HepG2 (cell line): ENCODE results near the gene NELL2. TPM values are rescaled to one million over a fixed set of nuclear protein-coding genes. Genes with fewer than 3 reads are reported as not detected.

Experiments used
- ATAC-seq: fragments of 200-7000 bp; cut with Tn5 transposase; 3 replicates; pipeline ENCODE4 v1.9.1; 2020; ENCODE audit warnings: mild to moderate bottlenecking, moderate library complexity
- BruUV-seq: library from RNA; stranded (reverse); fragments of 400-500 nt; replicated peaks from 2 replicates; lab custom pipeline; 2021; lab: Mats Ljungman, UMichigan
- CTCF ChIA-PET: fragments of 300-600 bp; formaldehyde crosslinking; extraction: SDS; loops from one replicate; lab custom pipeline; 2021; ENCODE audit warnings: low total read pairs, inconsistent platforms, low intra/inter-chr PET ratio; lab: Yijun Ruan, JAX
- POLR2A ChIA-PET: fragments of 350-600 bp; sonication (Branson Sonifier 250); formaldehyde crosslinking; loops from one replicate; lab custom pipeline; 2020; ENCODE audit warnings: antibody characterized with exemption, inconsistent platforms; lab: Yijun Ruan, JAX
- DNase-seq: peaks from one replicate; pipeline ENCODE4 v3.0.0-alpha.2; 2015; ENCODE audit warnings: low spot score
- FAIRE-seq: peaks from 3 replicates; lab custom pipeline; 2011; peaks lifted over from hg19 to GRCh38; lab: Jason Lieb, UNC
- H2AFZ ChIP-seq: one replicate; pipeline ENCODE4 v1.6.1; 2011; ENCODE audit warnings: low read length, inconsistent platforms
- H3K27ac ChIP-seq: fragments of 300-600 bp; 3 replicates; pipeline ENCODE4 v1.8.0; 2011; ENCODE audit warnings: mixed run types, mild to moderate bottlenecking, mixed read lengths, low read length, inconsistent platforms; ENCODE audit not compliant: insufficient read depth; ENCODE audit errors: extremely low read length
- H3K27me3 ChIP-seq, 2 experiments: fragments of 200-600 bp in 1 of 2; 2 replicates in 1 of 2; 3 replicates in 1 of 2; pipeline versions ENCODE4 v1.6.0 to v1.8.0; 2011; ENCODE audit warnings: low read length in 2 of 2, mild to moderate bottlenecking in 2 of 2, moderate library complexity in 2 of 2, inconsistent platforms in 1 of 2; ENCODE audit not compliant: insufficient read depth in 2 of 2, control insufficient read depth in 1 of 2
- H3K36me3 ChIP-seq, 2 experiments: fragments of 200-600 bp in 1 of 2; replicated peaks in 1 of 2; 2 replicates in 1 of 2; 3 replicates in 1 of 2; pipeline versions ENCODE4 v1.5.1 to v1.8.0; 2011; ENCODE audit warnings: low read length in 2 of 2, inconsistent platforms in 1 of 2; ENCODE audit not compliant: insufficient read depth in 2 of 2, control insufficient read depth in 1 of 2
- H3K4me1 ChIP-seq: 2 replicates; pipeline ENCODE4 v1.5.1; 2012; ENCODE audit warnings: low read length, inconsistent platforms; ENCODE audit not compliant: insufficient read depth
- H3K4me2 ChIP-seq: 2 replicates; pipeline ENCODE4 v1.6.0; 2011; ENCODE audit warnings: low read depth, low read length, inconsistent platforms
- H3K4me3 ChIP-seq, 3 experiments: fragments of 200-600 bp in 1 of 3; sonication (generic), shearing (Covaris generic) in 1 of 3; replicated peaks in 1 of 3; 2 replicates each; pipeline ENCODE4 v1.5.1; 2011 to 2016; ENCODE audit warnings: low read length in 3 of 3, inconsistent platforms in 2 of 3, low read depth in 2 of 3, mild to moderate bottlenecking in 2 of 3, control low read depth in 1 of 3, mixed read lengths in 1 of 3; ENCODE audit not compliant: insufficient read depth in 1 of 3
- H3K79me2 ChIP-seq: one replicate; pipeline ENCODE4 v1.6.1; 2011; ENCODE audit warnings: low read length, inconsistent platforms; ENCODE audit not compliant: insufficient read depth
- H3K9ac ChIP-seq: 2 replicates; pipeline ENCODE4 v1.6.0; 2011; ENCODE audit warnings: mild to moderate bottlenecking, low read depth, low read length, inconsistent platforms; ENCODE audit not compliant: insufficient read depth
- H3K9me3 ChIP-seq: 2 replicates; pipeline ENCODE4 v1.5.1; 2012; ENCODE audit warnings: mild to moderate bottlenecking, low read length
- H4K20me1 ChIP-seq: 2 replicates; pipeline ENCODE4 v1.6.0; 2011; ENCODE audit warnings: inconsistent platforms, mild to moderate bottlenecking, low read length, moderate library complexity; ENCODE audit not compliant: insufficient read depth
- SATB2 ChIP-seq: sonication (generic); formaldehyde crosslinking; IDR thresholded peaks from 2 replicates; pipeline ENCODE4 v1.5.0; 2020; ENCODE audit warnings: missing genetic modification reagents
- SMC3 ChIP-seq: IDR thresholded peaks from 2 replicates; pipeline ENCODE4 v1.6.1; 2011; ENCODE audit warnings: low read length, improper control_type of control experiment
- STAG1 ChIP-seq: sonication (generic); formaldehyde crosslinking; IDR thresholded peaks from 2 replicates; pipeline ENCODE4 v1.4.0; 2020; ENCODE audit warnings: missing genetic modification reagents
- ZNF562 ChIP-seq: sonication (generic); formaldehyde crosslinking; IDR thresholded peaks from 2 replicates; pipeline ENCODE4 v1.8.0; 2022; ENCODE audit warnings: missing genetic modification reagents, borderline replicate concordance
- WGBS: methylation state at CpG from one replicate; pipeline ENCODE4 v1.1.6; 2017; ENCODE audit warnings: low lambda C conversion rate; 5-methylcytosine and 5-hydroxymethylcytosine counted together
- in situ Hi-C: cut with HindIII; loops from 2 replicates; pipeline ENCODE4 v1.10.0; 2017; ENCODE audit warnings: low pct_unique_long_range_greater_than_20kb; ENCODE audit not compliant: extremely low pct_ligation_motif_present
- intact Hi-C: fragments of 100-400 bp; cut with micrococcal nuclease; formaldehyde crosslinking; loops from one replicate; pipeline ENCODE4 v1.10.0; 2022; ENCODE audit not compliant: unreplicated experiment
- polyA plus RNA-seq, 8 experiments: library from polyadenylated mRNA; depleted of rRNA in 3 of 8; stranded (reverse) in 7 of 8; unstranded in 1 of 8; fragments of >200 nt; fragmentation: Illumina TruSeq in 4 of 8; extraction: Trizol in 4 of 8; gene quantifications; 2 replicates each; pipeline versions ENCODE4 v1.2.1 to v1.2.3, GENCODE V29; 2011 to 2016; ENCODE audit warnings: low read depth in 4 of 8, missing spikeins in 1 of 8, mixed read lengths in 1 of 8; ENCODE audit not compliant: insufficient read depth in 1 of 8
- total RNA-seq, 5 experiments: library from RNA; depleted of rRNA; stranded (reverse); fragments of >200 nt; fragmentation: Illumina TruSeq; extraction: Trizol; gene quantifications; 2 replicates each; pipeline ENCODE4 v1.2.3, GENCODE V29; 2016; ENCODE audit warnings: low read depth in 1 of 5
- TF ChIP-seq, protein P1 (sequence below): sonication (generic); formaldehyde crosslinking; IDR thresholded peaks from 2 replicates; pipeline ENCODE4 v1.5.0; 2020; ENCODE audit warnings: mild to moderate bottlenecking, missing genetic modification reagents, moderate library complexity
- TF ChIP-seq, protein P2 (sequence below): sonication (generic); formaldehyde crosslinking; IDR thresholded peaks from 2 replicates; pipeline ENCODE4 v1.5.0; 2020; ENCODE audit warnings: missing genetic modification reagents, mild to moderate bottlenecking, borderline replicate concordance

The NELL2 gene
- total and polyA plus RNA-seq, 2 of the 13 experiments (the other 11 are each of a cell fraction or from before 2014, with no cell fraction given) = 0.11 TPM; not detected in 1

DNA sequence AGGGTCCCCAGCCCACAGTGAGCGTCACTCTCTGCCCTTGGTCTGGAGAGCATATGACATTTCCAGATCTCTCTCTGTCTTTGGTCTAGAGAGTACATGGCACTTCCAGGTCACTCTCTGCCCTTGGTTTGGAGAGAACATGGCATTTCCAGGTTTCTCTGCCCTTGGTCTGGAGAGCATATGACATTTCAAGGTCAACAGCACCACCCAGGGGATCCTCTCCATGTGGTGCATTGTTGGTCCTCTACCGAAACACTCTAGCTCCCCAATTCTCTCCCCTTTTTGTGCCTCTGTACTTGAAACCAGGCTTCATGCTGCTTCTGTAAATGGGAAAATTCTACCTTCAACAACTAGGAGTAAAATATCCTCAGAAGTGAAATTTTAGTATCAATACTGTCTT is 399.4 kb downstream of the NELL2 start:
- POLR2A ChIA-PET = no interaction called here
- 19% methylated on average over 2 of the region's 2 CpGs for WGBS
- no peaks in the 10 kb centered on the region for H4K20me1 ChIP-seq
- FAIRE-seq = no peak
- no peaks in the 10 kb centered on the region for H3K36me3 ChIP-seq
- TF ChIP-seq STAG1 (CRISPR knock-in tag) (peak; percentile 53), SMC3 (peak; percentile 15; the same call in 1 of the 2 replicates), ZNF562 (CRISPR knock-in tag) (no peak)
- TF ChIP-seq, protein P1, sequence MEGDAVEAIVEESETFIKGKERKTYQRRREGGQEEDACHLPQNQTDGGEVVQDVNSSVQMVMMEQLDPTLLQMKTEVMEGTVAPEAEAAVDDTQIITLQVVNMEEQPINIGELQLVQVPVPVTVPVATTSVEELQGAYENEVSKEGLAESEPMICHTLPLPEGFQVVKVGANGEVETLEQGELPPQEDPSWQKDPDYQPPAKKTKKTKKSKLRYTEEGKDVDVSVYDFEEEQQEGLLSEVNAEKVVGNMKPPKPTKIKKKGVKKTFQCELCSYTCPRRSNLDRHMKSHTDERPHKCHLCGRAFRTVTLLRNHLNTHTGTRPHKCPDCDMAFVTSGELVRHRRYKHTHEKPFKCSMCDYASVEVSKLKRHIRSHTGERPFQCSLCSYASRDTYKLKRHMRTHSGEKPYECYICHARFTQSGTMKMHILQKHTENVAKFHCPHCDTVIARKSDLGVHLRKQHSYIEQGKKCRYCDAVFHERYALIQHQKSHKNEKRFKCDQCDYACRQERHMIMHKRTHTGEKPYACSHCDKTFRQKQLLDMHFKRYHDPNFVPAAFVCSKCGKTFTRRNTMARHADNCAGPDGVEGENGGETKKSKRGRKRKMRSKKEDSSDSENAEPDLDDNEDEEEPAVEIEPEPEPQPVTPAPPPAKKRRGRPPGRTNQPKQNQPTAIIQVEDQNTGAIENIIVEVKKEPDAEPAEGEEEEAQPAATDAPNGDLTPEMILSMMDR (CRISPR knock-in tag) = peak; percentile 49
- TF ChIP-seq, protein P2, sequence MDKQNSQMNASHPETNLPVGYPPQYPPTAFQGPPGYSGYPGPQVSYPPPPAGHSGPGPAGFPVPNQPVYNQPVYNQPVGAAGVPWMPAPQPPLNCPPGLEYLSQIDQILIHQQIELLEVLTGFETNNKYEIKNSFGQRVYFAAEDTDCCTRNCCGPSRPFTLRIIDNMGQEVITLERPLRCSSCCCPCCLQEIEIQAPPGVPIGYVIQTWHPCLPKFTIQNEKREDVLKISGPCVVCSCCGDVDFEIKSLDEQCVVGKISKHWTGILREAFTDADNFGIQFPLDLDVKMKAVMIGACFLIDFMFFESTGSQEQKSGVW = no peak
- H3K4me1 ChIP-seq = no peaks in the 10 kb centered on the region
- ATAC-seq = peak; percentile 40; the same call in 1 of the 3 replicates
- no peak overlapping the region for H3K9ac ChIP-seq
- in situ Hi-C loops (no loop called here), intact Hi-C loops (loop anchor here (1.0 kb wide), 1 partner anchor 461 kb away; no protein-coding TSS in a partner anchor)
- no peak overlapping the region for H3K4me3 ChIP-seq
- no peaks in the 10 kb centered on the region for H3K79me2 ChIP-seq
- BruUV-seq = no TSS peak
- no peak for DNase-seq
- no peak overlapping the region for H3K27ac ChIP-seq
- H2AFZ ChIP-seq = no peak overlapping the region
- H3K4me2 ChIP-seq = no peak overlapping the region
- H3K9me3 ChIP-seq = no peaks in the 10 kb centered on the region
- no peaks in the 10 kb centered on the region for H3K27me3 ChIP-seq
- CTCF ChIA-PET = no interaction called here

DNA sequence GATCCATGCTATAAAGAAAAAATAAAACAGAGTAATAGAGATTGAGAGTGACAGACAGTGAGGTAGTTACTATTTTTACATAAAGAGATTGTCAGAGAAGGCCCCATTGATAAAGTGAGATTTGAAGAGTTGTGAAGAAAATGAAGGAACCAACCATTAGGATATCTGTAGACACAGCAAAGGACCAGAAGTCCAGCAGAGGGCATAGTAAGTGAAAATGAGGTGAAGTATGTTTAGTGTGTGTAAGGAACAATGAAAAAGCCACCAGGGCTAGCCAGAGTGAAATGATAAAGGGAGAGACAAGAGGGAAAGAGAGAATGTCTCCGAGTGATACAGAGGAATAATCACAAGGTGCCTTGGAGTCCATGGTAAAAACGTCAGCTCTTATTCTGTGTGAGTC is 411.0 kb downstream of the NELL2 start:
- H3K9me3 ChIP-seq = no peaks in the 10 kb centered on the region
- 17% methylated on average over 2 of the region's 2 CpGs for WGBS
- no peak for TF ChIP-seq SATB2 (CRISPR knock-in tag)
- TF ChIP-seq, protein P1 (CRISPR knock-in tag) = 0 out of 2 replicates have a peak, but pooled peaks have one; percentile 16
- ChIA-PET CTCF (no interaction called here), POLR2A (no interaction called here)
- in situ Hi-C loops (no loop called here), intact Hi-C loops (loop anchor here (10.0 kb wide), 1 partner anchor 220 kb away; no protein-coding TSS in a partner anchor)
- DNase-seq (no peak), FAIRE-seq (no peak), ATAC-seq (peak; percentile 78)
- H3K79me2 ChIP-seq = no peaks in the 10 kb centered on the region
- no peak overlapping the region for H3K9ac ChIP-seq
- no peaks in the 10 kb centered on the region for H3K36me3 ChIP-seq
- no peaks in the 10 kb centered on the region for H4K20me1 ChIP-seq
- no peaks in the 10 kb centered on the region; a peak in 2 of 5 replicates for H3K27me3 ChIP-seq
- H3K4me3 ChIP-seq = no peak overlapping the region
- no TSS peak for BruUV-seq
- H3K27ac ChIP-seq = no peak overlapping the region
- no peaks in the 10 kb centered on the region for H3K4me1 ChIP-seq
- no peak overlapping the region for H2AFZ ChIP-seq
- no peak overlapping the region for H3K4me2 ChIP-seq
